ENCODE measurements around the gene MSX1. TPM values are rescaled to one million over a fixed set of nuclear protein-coding genes. Genes with fewer than 3 reads are reported as not detected.

MSX1 gene
- total RNA-seq, 1 donor from 2014 or later: 50.3 TPM

DNA sequence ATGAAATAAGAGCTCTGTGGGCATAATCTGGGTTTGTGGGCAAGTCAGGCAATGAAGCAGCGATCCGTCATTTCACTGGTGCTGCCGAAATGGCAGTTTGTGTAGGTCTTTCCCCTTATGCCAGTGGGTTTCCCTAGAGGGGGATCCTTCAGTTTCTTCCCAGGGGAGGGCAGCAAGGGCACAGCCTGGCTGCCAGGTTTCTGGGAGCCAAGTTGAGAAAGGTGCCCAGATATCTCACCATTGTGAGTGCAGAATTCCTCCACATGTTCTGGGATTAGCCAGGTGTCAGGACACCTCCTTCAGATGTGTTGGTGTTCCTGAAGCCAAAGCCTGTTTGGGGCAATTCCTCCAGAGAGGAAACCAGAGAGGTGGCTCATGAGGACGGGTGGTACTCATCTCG lies 28.0 kb downstream of the MSX1 start:
- Mint-ChIP-seq H3K4me3 (no peak overlapping the region), H3K36me3 (no peaks in the 10 kb centered on the region), H3K4me1 (no peaks in the 10 kb centered on the region), H3K27ac (no peak overlapping the region), H3K9me3 (no peaks in the 10 kb centered on the region), H3K27me3 (ENCODE audit: low read depth) (peaks cover 14% of the 10 kb centered on the region)
- TF ChIP-seq, protein P1, sequence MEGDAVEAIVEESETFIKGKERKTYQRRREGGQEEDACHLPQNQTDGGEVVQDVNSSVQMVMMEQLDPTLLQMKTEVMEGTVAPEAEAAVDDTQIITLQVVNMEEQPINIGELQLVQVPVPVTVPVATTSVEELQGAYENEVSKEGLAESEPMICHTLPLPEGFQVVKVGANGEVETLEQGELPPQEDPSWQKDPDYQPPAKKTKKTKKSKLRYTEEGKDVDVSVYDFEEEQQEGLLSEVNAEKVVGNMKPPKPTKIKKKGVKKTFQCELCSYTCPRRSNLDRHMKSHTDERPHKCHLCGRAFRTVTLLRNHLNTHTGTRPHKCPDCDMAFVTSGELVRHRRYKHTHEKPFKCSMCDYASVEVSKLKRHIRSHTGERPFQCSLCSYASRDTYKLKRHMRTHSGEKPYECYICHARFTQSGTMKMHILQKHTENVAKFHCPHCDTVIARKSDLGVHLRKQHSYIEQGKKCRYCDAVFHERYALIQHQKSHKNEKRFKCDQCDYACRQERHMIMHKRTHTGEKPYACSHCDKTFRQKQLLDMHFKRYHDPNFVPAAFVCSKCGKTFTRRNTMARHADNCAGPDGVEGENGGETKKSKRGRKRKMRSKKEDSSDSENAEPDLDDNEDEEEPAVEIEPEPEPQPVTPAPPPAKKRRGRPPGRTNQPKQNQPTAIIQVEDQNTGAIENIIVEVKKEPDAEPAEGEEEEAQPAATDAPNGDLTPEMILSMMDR (IDR thresholded peaks at IDR 0.05; ENCODE audit: unreplicated experiment): no peak
- DNase-seq (ENCODE audit: low spot score in 2 of 2, unreplicated experiment in 2 of 2): no peak

DNA sequence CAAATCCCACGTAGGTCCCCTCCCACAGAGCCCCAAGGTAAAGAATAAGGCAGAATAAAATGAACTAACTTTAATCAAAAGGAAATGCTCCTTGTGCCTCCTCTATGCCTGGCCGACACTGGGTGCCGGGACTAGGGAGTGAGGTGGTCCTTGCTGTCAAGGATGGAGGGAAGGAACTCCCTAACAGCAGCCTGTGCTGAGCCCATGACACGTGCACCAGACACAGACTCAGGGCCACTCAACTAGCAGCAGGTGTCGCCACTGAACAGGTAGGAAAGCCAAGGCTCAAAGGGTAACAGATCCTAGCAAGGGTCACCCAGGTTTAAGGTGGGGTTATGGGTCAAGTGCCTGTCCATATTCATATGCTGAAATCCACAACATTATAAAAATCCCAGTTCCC lies 29.2 kb downstream of the MSX1 start:
- Mint-ChIP-seq H3K9me3 (no peaks in the 10 kb centered on the region), H3K27me3 (ENCODE audit: low read depth) (peaks cover 14% of the 10 kb centered on the region), H3K4me1 (no peaks in the 10 kb centered on the region), H3K36me3 (no peaks in the 10 kb centered on the region), H3K4me3 (no peak overlapping the region), H3K27ac (no peak overlapping the region)
- DNase-seq (ENCODE audit: low spot score in 2 of 2, unreplicated experiment in 2 of 2): no peak
- TF ChIP-seq, protein P1 (IDR thresholded peaks at IDR 0.05; ENCODE audit: unreplicated experiment): no peak

DNA sequence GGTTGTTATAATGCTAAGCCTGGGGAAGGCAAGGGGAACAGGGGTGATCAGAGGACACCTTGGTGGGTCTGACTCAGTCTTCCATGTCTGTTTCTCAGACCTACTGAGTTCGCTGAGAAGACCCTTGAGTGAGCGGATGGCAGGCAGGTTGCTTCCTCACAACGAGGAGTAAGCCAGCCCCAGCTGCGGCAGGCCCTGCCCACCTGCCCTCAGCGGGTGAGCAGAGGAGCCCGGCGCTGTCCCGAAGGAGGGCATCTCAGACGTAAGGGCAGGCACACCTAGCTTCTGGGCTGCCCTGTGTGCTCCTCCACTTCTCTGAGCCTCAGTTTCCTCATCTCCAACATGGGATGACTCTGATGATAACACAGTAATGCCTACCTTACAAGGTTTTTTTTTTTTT lies 30.3 kb downstream of the MSX1 start:
- Mint-ChIP-seq H3K9me3 (no peaks in the 10 kb centered on the region), H3K4me1 (no peaks in the 10 kb centered on the region), H3K27me3 (ENCODE audit: low read depth) (peaks cover 14% of the 10 kb centered on the region), H3K4me3 (no peak overlapping the region), H3K36me3 (no peaks in the 10 kb centered on the region), H3K27ac (no peak overlapping the region)
- no peak for DNase-seq (ENCODE audit: low spot score in 2 of 2, unreplicated experiment in 2 of 2)
- TF ChIP-seq, protein P1 (IDR thresholded peaks at IDR 0.05; ENCODE audit: unreplicated experiment): no peak

DNA sequence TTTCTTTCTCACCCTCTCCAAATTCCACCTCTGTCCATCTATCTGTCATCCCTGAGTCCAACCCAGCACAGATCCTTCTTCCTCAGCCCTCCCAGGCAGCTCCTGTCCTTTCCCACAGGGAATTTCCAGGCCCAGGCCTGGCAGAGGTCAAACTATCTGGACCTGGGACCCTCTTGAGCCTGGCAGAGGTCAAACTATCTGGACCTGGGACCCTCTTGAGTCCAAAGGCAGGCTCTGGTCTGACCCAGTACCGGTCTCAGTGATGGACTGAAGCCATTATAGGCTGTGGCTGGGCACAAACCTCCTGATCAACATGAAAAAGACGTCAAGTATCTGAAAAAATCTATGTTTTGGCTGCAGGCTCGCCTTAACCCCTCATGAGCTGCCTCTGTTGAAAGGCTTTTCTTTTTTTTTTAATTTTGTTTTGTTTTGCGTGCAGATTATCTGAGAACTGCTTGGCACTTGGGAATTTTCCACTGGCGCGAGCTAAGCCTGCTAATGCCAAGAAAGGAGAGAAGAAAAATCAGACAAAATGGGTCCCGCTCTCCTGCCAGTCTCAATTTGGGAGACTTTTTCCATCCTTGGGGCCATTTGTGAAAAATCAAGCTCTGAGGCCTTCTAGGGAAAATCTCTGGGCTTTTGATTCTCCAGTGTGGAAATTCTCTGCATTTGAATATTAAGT lies 31.2 kb downstream of the MSX1 start:
- H3K27ac Mint-ChIP-seq: no peak overlapping the region

DNA sequence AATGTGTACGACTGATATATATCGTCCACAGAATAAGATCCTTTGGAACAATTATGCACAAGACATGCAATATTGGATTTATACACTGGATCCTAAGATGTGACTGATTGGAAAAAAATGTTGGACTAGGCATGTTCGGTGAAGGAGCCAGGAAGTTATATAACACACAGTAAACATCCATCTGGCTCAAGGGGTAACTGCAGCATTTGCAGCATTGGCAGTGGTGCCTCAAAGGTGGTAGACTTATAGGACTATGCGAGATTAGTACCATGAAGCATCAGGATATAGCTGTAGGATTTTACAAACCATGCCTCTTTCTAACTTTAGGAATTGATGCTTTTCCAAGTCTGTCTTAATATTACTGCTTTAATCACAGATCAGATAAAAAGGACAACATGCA lies 34.3 kb downstream of the MSX1 start:
- no peak for DNase-seq (ENCODE audit: low spot score in 2 of 2, unreplicated experiment in 2 of 2)
- Mint-ChIP-seq H3K27ac (no peak overlapping the region), H3K4me1 (peaks cover 7% of the 10 kb centered on the region), H3K4me3 (no peak overlapping the region), H3K9me3 (no peaks in the 10 kb centered on the region), H3K36me3 (no peaks in the 10 kb centered on the region), H3K27me3 (ENCODE audit: low read depth) (no peaks in the 10 kb centered on the region)
- TF ChIP-seq, protein P1 (IDR thresholded peaks at IDR 0.05; ENCODE audit: unreplicated experiment): no peak

More for the DNA sequence above, 31.2 kb downstream of the MSX1 start:
- Mint-ChIP-seq H3K36me3 (no peaks in the 10 kb centered on the region), H3K9me3 (no peaks in the 10 kb centered on the region), H3K4me1 (no peaks in the 10 kb centered on the region), H3K4me3 (no peak overlapping the region), H3K27me3 (ENCODE audit: low read depth) (peaks cover 14% of the 10 kb centered on the region)
- TF ChIP-seq, protein P1 (IDR thresholded peaks at IDR 0.05; ENCODE audit: unreplicated experiment): no peak
- no peak for DNase-seq (ENCODE audit: low spot score in 2 of 2, unreplicated experiment in 2 of 2)
